ENCODE data around the gene MSMP.

Gene MSMP

GRCh38 chr9:35710818-35711500 is 43.1 kb downstream of the MSMP start:
- Histone ChIP-seq H3K27ac (replicated peaks) (no peak overlapping the region), H3K4me3 (replicated peaks; ENCODE audit: insufficient read depth, low read length) (no peak overlapping the region), H3K27me3 (ENCODE audit: insufficient read depth, poor library complexity, severe bottlenecking) (no peaks in the 10 kb centered on the region)
- no peak for DNase-seq (ENCODE audit: low read depth in 1 of 2, low spot score in 1 of 2)
- TF ChIP-seq GABPA (IDR thresholded peaks at IDR 0.05; ENCODE audit: low read depth): no peak
- TF ChIP-seq REST (IDR thresholded peaks at IDR 0.05; ENCODE audit: insufficient replicate concordance, low read depth): no peak
- no peak for TF ChIP-seq POLR2AphosphoS5 (IDR thresholded peaks at IDR 0.05; ENCODE audit: low read depth)

- H3K4me3 ChIP-seq (replicated peaks; ENCODE audit: insufficient read depth, low read length): no peak overlapping the region
- no peak for DNase-seq (ENCODE audit: low read depth in 1 of 2, low spot score in 1 of 2)
- H3K27ac ChIP-seq (replicated peaks): no peak overlapping the region
- H3K27me3 ChIP-seq (ENCODE audit: insufficient read depth, poor library complexity, severe bottlenecking): no peaks in the 10 kb centered on the region
- TF ChIP-seq REST (IDR thresholded peaks at IDR 0.05; ENCODE audit: insufficient replicate concordance, low read depth) (no peak), SPI1 (IDR thresholded peaks at IDR 0.05; ENCODE audit: borderline replicate concordance, low read depth) (no peak), GABPA (IDR thresholded peaks at IDR 0.05; ENCODE audit: low read depth) (no peak), POLR2AphosphoS5 (IDR thresholded peaks at IDR 0.05; ENCODE audit: low read depth) (no peak), CTCF (IDR thresholded peaks at IDR 0.05; ENCODE audit: insufficient read depth, low read length) (no peak)
Measured at GRCh38 chr9:35708146-35708545, 45.9 kb downstream of the MSMP start.

- H3K4me3 ChIP-seq (replicated peaks; ENCODE audit: insufficient read depth, low read length): no peak overlapping the region
- H3K27ac ChIP-seq (replicated peaks): no peak overlapping the region
- no peaks in the 10 kb centered on the region for H3K27me3 ChIP-seq (ENCODE audit: insufficient read depth, poor library complexity, severe bottlenecking)
- DNase-seq (ENCODE audit: low read depth in 1 of 2, low spot score in 1 of 2): no peak
- TF ChIP-seq REST (IDR thresholded peaks at IDR 0.05; ENCODE audit: insufficient replicate concordance, low read depth): no peak
- no peak for TF ChIP-seq POLR2AphosphoS5 (IDR thresholded peaks at IDR 0.05; ENCODE audit: low read depth)
- TF ChIP-seq CTCF (IDR thresholded peaks at IDR 0.05; ENCODE audit: insufficient read depth, low read length): no peak
- TF ChIP-seq GABPA (IDR thresholded peaks at IDR 0.05; ENCODE audit: low read depth): no peak
- TF ChIP-seq SPI1 (IDR thresholded peaks at IDR 0.05; ENCODE audit: borderline replicate concordance, low read depth): no peak
Measured at GRCh38 chr9:35706951-35707350, 47.1 kb downstream of the MSMP start.
